ENCODE measurements around the gene DMKN.
"Not testable (repeated sequence)": the region's sequence is repeated elsewhere in the genome, so short reads cannot be mapped to it uniquely, and the experiment has no call there.

DMKN gene

DNA sequence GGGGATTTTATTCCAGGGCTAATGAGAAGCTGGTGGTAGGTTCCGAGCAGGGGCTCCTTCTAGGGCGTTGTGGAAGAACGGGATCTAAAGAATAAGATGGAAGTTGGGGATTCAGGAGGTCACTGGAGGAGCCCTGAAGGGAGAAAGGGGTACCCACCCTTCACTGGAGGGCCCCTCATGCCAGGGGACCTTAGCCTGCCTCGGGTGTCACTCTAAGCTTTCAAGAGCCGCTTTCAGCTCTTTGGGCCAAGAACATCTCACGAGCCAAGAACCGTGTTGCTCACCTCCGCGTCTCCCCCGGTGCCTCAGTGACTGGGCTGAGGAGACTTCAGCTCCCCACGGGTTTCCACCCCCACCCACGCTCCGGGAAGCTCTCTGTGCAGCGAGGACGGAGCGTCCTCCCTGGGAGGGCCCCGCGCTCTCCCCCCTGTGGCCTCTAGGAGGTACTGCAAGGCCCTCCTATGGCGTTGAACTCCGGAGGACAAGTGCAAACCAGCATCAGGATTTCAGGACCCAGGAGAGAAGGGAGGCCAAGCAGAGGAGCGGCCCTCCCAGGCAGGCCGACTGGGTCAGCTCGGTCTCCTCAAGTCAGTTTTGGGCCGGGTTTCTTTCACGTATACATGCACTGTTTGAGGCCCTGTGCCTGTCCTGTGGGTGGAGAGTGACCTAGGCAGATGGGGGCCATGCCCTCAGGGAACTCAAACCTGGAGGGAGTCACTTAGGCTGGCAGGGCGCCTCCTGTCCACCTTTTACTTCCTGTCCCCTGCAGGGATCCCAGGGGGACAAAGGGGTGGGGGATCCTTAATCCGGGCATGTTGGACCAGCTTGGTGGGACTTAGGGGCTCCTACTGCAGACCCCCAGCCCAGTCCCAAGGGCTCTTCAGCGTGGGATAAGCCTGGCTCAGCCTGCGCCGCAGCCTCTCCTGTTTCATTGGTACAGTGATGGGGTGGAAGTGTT, 18.1 kb downstream of the DMKN start:
- DNase-seq: peak; percentile 79

DNA sequence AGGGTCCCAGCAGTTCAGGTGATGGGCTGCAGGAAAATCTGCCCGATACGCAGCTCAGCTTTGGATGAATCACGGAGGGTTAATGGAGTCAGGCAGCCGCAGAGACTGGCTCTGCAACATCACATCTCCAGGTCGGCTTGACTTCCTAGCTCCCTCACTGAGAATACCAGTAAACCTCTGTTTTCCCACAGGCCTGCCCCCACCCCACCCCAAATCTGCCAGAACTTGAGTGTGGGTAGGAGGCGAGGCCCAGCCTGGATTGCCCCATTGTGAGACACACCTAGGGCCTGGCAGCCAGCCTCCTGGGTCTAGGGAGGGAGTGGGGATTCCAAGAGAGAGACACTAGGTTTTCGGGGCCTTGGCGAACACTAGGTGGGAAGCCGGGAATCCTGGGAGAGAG, 19.5 kb downstream of the DMKN start:
- DNase-seq: no peak

DNA sequence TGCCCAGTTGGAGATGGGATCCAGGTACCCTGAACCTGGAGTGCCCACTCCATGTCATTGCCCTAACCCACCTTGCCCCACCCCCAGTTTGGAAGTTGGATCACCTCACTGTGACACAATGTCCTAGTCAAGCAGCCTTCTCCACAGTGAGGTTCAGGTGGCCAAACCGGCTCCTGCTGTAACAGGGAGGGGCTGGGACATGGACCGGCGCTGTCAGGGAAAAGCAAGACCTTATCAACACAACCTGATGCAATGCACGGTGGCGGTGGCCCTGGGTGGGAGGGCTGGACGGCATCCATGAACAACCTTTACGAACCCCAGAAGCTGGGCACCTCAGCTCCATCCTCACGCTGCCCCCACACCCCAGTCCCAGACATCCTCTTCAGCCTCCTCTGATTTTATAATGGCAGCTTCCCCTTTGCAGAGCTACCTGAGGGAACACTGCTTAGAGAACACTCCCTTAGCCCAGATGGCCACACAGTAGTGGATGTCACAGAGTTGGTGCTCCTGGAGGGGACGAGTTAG, 21.6 kb downstream of the DMKN start:
- DNase-seq: no peak

DNA sequence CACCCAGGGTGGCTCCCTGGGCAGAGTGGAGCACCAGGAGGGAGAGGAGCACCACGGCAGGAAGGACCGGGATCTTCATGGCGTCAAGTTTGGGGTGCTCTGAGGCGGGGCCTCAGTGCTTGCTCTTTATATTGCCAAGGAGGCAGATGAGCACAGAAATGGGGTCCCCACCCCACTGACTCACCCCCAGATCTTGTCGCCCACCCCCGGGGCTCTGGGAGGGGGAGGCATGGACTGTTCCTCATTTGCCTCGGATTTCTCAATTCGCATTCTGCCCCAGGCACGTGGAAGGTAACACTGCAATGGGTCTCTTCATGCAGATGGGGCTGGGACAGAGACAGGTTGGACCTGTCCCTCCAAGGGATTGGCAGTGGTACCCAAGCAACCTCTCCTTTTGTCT, 23.1 kb downstream of the DMKN start, which contains the start of gene KRTDAP:
TSS of gene KRTDAP (minus strand) at position 101 of the 400 bp plus-strand sequence. CDS start at position 79, 22 bp downstream.
- DNase-seq: no peak

DNA sequence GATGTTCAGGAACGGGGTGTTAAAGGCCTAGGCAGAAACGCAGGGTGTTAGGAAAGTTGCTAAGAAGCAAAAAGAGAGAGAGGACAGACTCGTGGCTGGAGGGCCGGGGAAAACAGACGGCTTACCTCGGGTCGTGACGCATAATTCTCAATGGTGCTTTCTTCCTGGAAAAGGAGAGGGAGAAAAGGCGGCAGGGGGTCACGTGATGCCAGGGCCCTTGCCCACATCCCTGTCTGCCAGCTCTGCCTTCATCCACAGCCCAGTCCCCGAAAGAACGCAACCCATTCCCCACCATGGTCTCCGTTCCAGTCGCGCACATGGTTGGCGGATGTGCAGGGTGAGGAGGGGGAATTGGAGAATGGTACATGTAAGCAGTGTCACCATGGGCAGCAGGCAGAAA, 24.8 kb downstream of the DMKN start:
- no peak for DNase-seq

DNA sequence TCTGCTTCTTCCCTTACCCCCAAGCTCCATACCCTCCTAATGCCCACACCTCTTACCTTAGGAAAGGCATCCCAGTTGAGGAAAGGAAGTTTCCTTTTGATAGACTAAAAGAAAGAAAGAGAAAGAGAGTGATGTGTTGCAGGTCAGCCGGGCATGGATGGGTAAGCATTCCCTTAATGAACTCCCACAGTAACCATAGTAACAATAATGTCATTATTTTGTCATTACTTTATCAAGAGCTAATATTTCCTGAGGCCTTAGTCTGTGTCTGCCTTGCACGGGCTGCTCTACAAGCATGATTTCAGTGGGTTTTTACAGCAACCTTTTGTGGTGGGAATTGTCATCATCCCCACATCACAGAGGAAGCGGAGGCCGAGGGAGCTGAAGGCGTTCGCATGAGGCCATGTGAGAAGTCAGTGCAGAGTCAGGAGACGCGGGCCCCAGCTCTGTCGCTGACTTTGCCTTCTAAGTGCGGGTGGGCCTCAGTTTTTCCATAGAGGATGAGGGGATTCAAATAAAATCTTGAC, 25.7 kb downstream of the DMKN start:
- no peak for DNase-seq

DNA sequence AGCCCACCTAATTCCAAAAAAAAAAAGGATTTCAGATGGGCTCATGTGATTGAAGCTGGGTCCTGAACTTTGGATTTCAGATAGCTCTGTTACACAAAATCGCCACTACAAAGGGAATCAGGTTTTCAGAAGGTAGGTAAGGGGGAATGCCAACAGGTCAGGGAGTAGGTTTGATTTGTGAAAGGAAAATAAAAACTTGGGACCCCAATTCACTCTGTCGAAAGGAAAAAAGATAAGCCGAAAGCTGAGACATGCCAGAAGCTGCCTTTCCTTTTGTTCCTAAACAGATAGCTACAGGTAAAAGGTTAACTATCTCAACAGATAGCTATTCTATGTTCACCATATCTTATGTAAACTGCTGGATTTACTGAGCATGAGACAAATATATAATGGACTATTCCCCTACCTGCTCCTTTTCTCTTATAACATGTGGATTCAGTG, 27.2 kb downstream of the DMKN start:
- DNase-seq: no peak

DNA sequence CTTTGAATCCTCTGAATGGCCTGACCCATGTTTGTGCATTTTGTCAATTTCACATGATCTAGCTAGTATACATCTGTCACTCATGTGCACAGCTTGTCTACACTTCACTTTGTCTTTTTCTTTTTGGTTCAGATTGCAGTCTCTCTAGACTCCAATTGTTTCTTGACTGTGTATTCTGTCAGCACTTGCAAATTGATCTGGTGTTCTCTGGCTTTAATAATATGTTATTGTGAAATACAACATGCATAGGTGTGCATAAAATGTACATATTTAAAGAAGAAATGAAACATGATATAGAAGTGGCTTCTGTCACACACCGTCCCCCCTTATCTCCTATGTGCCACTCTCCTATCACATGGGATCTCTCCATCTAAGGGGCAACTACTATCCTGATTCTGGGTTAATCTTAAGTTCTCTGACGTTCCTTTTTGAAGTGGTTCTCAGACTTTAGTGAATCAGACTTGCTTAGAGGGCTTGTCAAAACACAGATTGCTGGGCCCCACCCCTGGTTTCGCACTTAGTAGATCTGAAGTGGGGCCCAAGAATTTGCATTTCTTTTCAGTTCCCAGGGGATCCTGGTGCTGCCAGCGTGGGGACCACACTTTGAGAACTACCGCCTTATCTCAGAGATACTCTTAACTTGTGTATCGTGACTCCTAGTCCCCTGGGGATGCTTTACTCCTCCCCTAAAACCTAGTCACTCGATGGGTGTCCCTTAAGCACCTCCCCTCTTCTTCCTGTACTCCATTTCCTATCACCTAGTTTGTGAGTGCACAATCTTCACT, 29.0 kb downstream of the DMKN start:
- DNase-seq: no peak

DNA sequence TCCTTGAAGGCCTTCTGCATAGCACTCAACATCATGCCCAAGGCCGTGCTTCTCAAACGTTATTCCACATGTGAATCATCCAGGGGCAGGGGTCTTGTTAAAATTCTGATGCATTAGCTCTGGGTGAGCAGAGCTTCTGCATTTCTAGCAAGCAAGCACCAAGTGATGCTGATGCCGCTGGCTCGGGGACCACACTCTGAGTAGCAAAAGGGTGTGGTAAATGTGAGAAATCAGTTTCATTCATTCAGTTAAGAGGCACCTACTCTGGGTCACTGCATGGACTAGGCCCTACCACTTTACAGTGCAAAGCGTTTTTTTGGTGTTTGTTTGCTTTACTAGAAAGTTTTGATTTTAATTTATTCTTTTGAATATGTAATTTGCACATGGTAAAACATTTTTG, 30.4 kb downstream of the DMKN start:
- DNase-seq: no peak

DNA sequence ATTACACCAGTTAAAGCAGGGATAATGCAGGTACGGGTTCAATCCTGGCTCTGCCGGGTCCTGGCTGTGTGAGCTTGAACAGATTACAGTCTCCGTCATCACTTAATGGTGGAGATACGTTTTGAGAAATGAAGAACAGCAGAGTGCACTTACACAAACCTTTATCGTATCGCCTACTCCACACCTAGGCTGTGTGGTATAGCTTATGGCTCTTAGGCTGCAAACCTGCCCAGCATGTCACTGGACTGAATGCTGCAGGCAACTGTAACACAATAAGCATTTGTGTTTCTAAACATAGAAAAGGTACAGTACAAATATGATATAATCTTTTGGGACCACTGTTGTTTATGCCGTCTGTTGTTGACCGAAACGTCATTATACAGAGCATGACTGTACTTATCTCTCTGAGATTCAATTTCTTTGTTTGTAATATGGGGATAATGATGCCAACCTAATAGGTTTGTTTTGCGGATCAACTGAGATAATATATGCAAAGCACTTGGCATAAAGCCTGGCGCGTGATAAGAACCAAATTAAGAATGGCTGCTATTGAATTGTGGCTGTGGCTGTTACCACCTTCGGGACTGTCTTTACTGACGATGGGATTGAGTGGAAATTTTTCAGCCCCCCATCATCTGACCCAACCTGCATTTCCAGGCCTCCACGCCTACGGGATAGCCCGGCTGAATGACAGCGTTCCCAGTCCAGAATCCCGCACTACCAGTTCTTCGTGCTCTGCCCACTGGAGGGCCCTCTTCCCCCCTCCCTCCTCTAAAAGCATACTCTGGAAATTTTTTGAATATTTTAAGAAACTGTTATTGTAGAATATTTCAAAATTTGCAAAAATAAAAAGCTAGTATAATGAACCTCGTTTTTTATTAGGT, 34.4 kb downstream of the DMKN start:
- no peak for DNase-seq

DNA sequence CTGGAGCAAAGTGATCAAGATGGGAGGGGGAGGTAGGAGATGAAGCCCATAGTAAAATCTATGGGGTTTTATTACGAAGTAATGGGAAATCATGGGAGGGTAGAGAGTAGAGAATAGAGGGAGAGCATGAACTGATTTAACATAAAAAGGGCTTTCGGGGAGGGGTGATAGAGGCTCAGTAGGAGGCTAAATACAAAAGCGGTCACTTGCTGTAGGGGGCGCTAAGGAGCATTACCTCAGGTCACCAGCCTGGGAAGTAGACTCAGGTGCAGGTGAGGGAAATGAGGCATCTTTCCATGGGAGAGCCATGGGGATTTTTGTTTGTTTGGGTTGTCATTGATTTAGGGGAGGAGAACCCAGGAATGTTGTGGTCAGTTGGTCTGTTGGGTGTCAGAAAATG, 37.3 kb downstream of the DMKN start:
- no peak for DNase-seq

DNA sequence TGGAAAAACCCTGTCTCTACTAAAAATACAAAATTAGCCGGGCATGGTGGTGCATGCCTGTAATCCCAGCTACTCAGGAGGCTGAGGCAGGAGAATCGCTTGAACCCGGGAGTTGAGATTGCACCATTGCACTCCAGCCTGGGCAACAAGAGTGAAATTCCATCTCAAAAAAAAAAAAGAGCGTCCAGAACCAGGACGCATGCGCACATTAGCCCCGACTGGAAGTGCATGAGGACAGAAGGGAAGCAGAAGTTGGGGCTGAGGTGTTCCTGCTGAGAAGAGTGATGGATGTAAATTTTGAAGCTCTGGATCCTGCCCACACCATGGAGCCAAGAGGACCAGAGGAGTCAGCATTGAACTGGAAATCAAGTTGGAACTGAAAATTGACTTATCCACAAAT, 38.9 kb downstream of the DMKN start:
- DNase-seq: not testable (repeated sequence)

DNA sequence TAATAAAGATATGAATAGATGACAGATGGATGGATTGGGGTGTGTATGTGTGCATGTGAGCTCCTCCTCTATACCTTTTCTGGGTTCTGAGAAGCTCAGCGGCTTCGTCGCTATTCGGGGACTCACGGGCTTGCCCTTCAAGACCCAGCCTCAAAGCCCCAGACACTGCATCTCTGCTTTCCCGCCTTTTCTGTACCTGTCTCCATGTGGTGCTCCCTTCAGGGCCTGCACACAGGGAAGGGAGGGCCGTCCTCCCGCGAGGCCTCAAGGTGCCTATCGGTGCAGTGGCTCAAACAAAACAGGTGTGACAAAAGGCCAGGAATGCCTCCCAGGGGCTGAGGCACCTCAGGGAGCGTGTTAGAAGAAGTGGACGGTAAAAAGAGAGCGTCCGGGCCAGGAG, 39.3 kb downstream of the DMKN start:
- DNase-seq: no peak

DNA sequence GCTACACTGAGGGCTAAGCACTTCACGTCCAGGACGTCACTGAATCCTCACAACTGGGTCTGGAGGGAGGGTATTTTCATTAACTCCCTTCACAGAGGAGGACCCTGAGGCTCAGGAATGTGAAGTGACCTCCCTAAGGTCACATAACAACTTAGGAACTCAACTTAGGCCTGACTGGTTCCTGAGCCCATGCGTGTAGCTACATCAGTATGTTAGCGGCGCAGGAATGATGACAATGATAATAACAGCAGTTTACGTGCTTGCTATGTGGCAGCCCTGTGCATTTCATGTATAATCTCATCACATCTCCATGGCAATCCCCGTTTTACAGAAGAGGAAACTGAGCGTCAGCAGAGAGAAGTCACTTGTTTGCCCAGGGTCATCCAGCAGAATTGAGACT, 41.5 kb downstream of the DMKN start:
- DNase-seq: no peak

DNA sequence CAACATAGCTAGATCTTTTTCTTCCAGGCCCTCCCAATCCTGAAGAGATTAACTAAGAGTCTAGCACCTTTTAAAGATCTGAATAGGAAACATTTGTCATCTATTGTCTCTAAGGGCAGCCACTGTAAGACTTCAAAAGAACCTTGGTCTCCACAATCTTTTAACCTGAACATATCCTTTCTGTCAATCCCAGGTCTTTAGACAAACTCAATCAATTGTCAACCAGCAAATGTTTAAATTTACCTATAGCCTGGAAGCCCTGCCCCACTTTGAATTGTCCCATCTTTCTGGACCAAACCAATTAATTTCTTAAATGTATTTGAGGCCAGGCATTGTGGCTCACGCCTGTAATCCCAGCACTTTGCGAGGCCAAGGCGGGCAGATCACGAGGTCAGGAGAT, 42.4 kb downstream of the DMKN start:
- not testable (repeated sequence) for DNase-seq

DNA sequence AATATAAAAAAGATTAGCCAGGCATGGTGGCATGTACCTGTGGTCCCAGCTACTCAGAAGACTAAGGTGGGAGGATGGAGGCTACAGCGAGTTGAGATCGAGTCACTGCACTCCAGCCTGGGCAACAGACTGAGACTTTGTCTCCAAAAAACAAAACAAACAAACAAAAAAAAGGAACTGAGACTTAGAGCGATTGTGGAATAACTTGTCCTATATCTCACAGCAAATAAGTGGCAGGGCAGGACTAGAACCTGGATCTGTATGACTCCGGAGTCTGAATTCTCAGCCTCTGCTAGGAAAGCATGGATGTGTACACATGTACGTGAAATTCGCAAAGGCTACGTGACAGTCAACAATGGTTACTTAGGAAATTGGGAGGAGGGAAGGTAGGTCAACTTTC, 43.3 kb downstream of the DMKN start:
- DNase-seq: peak; percentile 40

DNA sequence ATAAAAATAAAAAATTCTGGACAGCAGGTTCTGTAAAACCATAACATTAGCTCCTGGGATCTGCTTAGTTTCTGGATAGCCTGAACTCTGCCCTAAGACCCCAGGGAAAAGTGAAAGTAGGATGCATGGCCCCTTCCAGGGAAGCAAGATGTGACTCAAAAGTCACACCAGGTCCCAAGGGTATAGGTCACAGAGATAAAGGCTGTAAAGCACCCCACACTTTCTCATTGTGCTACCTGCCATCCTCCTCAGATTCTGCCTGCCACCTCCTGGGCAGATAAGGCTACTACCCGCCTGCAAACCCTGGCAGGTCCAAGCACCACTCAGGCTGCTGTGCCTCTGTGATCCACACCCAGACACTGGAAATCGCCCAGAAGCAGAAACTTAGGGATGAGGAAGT, 44.8 kb downstream of the DMKN start:
- peak; percentile 71 for DNase-seq

DNA sequence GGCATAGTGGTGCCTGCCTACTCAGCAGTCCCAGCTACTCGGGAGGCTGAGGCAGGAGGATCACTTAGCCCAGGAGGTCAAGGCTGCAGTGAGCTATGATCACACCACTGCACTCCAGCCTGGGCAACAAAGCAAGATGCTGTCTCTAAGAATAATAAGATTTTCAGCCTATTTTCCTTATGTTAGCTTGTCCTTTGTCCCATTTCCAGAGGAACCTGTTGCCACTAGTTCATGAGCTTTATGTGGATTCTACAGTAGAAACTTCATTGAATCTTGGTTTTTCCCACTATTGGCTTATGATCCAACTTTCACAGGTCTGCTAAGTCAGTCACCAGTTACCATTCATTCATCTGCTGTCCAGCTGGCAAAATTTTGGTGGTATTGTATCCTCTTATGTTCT, 47.2 kb downstream of the DMKN start:
- DNase-seq: no peak

DNA sequence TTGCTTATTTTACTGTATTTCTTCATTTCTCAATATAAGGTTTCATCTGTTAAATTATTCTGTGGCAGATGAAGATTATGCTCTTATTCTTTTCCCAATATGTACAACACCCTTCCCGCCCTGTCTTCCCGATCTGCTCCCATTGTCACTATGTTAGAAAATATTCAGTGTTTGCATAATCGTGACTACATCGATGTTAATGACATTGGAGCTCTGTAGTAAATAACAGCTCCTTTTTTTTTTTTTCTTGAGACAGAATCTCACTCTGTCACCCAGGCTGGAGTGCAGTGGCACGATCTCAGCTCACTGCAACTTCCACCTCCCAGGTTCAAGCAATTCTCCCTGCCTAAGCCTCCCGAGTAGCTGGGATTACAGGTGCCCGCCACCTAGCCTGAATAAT, 50.5 kb downstream of the DMKN start:
- DNase-seq: peak; percentile 31

DNA sequence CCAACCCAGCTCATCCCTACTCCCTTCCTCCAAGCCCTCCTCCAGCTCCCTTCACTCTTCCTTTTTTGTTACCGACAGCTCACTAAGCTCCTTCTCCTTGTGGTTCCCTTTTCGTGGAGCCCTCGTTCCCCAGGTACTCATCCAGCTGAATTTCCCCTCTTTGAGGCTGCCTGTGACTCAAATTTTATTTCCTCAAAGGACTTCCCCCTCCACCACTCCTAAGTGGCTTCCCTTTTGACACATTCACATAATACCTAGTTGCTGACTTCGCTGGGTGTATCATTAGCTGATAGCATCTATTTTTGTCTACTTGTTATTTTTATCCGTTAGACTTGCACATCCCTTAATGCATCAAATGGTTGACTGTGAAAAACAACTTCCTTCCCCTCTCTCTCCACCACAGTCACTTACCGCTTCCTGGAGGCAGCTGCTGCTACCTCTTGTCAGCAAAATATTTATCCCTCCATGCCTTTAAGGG, 50.9 kb downstream of the DMKN start:
- peak; percentile 89 for DNase-seq

DNA sequence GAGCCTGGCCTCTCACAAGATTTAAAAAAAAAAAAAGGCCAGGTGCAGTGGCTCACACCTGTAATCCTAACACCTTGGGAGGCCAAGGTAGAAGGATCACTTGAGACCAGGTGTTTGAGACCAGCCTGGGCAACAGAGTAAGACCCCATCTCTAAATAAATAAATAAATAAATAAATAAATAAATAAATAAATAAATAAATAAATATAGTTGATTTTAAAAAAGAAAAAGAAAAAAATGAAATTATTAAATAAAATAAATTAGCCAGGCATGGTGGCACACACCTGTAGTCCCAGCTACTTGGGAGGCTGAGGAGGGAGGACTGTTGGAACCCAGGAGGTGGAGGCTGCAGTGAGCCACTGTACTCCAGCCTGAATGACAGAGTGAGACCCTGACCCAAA, 51.7 kb downstream of the DMKN start:
- not testable (repeated sequence) for DNase-seq

DNA sequence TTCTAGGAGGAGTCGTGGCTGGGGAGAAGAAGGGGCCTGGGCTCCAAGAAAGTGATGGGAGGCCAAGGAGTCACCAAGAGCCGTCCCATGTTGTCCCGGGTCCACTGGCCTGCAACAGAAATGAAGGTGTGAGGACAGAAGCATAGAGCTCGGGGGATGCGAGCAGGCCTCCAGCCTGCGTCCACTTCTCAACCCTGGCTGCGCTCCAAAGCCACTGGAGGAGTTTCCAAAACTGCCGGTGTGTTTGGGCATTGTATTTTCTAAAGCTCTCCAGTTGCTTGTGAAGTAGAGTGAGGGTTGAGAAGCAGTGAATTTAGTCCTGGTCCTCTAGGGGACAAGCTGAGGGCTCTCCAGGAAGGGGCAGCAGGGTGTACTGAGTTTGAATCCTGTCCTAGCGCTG, 52.4 kb downstream of the DMKN start:
- DNase-seq: no peak

Data from inflammatory macrophage treated with lipopolysaccharide for 4 hours (primary cell).